H9 (cell line): ENCODE data around the gene KCNMA1. TPM values are rescaled to one million over a fixed set of nuclear protein-coding genes. Genes with fewer than 3 reads are reported as not detected.

ENCODE experiments used
- DNase-seq: peaks from one replicate; pipeline ENCODE4 v3.0.0-alpha.2; 2017
- H2AFZ ChIP-seq: one replicate; pipeline ENCODE4 v1.6.1; 2013; ENCODE audit warnings: mild to moderate bottlenecking, low read length, control low read depth, moderate library complexity
- H2AK5ac ChIP-seq: 2 replicates; pipeline ENCODE4 v1.6.1; 2013; ENCODE audit warnings: low read length, control low read depth, mixed read lengths; ENCODE audit not compliant: insufficient read length
- H2BK120ac ChIP-seq: one replicate; pipeline ENCODE4 v1.6.1; 2013; ENCODE audit warnings: low read depth, mild to moderate bottlenecking, low read length, control low read depth, inconsistent platforms; ENCODE audit not compliant: poor library complexity, severe bottlenecking
- H2BK12ac ChIP-seq: 2 replicates; pipeline ENCODE4 v1.6.1; 2013; ENCODE audit warnings: low read length, control low read depth, mixed read lengths, low read depth; ENCODE audit not compliant: insufficient read length
- H2BK15ac ChIP-seq: 2 replicates; pipeline ENCODE4 v1.6.1; 2013; ENCODE audit warnings: low read depth, low read length, control low read depth
- H2BK20ac ChIP-seq: one replicate; pipeline ENCODE4 v1.6.1; 2013; ENCODE audit warnings: low read depth, mild to moderate bottlenecking, low read length, control low read depth, inconsistent platforms; ENCODE audit not compliant: poor library complexity, severe bottlenecking
- H2BK5ac ChIP-seq: 2 replicates; pipeline ENCODE4 v1.6.1; 2013; ENCODE audit warnings: low read length, control low read depth, mixed read lengths; ENCODE audit not compliant: insufficient read length
- H3K14ac ChIP-seq: 2 replicates; pipeline ENCODE4 v1.6.1; 2013; ENCODE audit warnings: low read length, control low read depth; ENCODE audit not compliant: insufficient read depth
- H3K18ac ChIP-seq: 2 replicates; pipeline ENCODE4 v1.6.1; 2013; ENCODE audit warnings: low read depth, mild to moderate bottlenecking, mixed read lengths, low read length, control low read depth; ENCODE audit not compliant: insufficient read length
- H3K23ac ChIP-seq: 2 replicates; pipeline ENCODE4 v1.6.1; 2013; ENCODE audit warnings: low read length, control low read depth, mixed read lengths, low read depth; ENCODE audit not compliant: insufficient read length
- H3K23me2 ChIP-seq: 2 replicates; pipeline ENCODE4 v1.6.1; 2013; ENCODE audit warnings: low read depth, mild to moderate bottlenecking, mixed read lengths, low read length, control low read depth; ENCODE audit not compliant: insufficient read length, poor library complexity, severe bottlenecking
- H3K27ac ChIP-seq: 2 replicates; pipeline ENCODE4 v1.5.1; 2013; ENCODE audit warnings: low read length, control low read depth, mixed read lengths, low read depth; ENCODE audit not compliant: insufficient read length
- H3K27me3 ChIP-seq: 2 replicates; pipeline ENCODE4 v1.6.1; 2013; ENCODE audit warnings: low read length, control low read depth, inconsistent platforms; ENCODE audit not compliant: insufficient read depth
- H3K4ac ChIP-seq: 2 replicates; pipeline ENCODE4 v1.6.1; 2013; ENCODE audit warnings: low read depth, mild to moderate bottlenecking, control low read depth, inconsistent platforms, low read length, moderate library complexity
- H3K4me1 ChIP-seq: 2 replicates; pipeline ENCODE4 v1.6.1; 2013; ENCODE audit warnings: low read length, control low read depth, inconsistent platforms; ENCODE audit not compliant: insufficient read depth
- H3K4me2 ChIP-seq: 2 replicates; pipeline ENCODE4 v1.6.1; 2013; ENCODE audit warnings: low read length, control low read depth, mixed read lengths; ENCODE audit not compliant: insufficient read length, insufficient read depth
- H3K56ac ChIP-seq: 2 replicates; pipeline ENCODE4 v1.6.1; 2013; ENCODE audit warnings: low read depth, mild to moderate bottlenecking, mixed read lengths, low read length, control low read depth; ENCODE audit not compliant: insufficient read length
- H3K79me1 ChIP-seq: 2 replicates; pipeline ENCODE4 v1.6.1; 2013; ENCODE audit warnings: low read depth, mild to moderate bottlenecking, moderate library complexity, low read length, control low read depth, inconsistent platforms; ENCODE audit not compliant: insufficient read depth, poor library complexity, severe bottlenecking
- H3K79me2 ChIP-seq: 2 replicates; pipeline ENCODE4 v1.6.1; 2013; ENCODE audit warnings: low read length, control low read depth, inconsistent platforms; ENCODE audit not compliant: insufficient read depth
- H3K9ac ChIP-seq: 2 replicates; pipeline ENCODE4 v1.6.1; 2013; ENCODE audit warnings: low read length, control low read depth, mixed read lengths; ENCODE audit not compliant: insufficient read length; ENCODE audit errors: extremely low read depth
- H3K9me3 ChIP-seq: one replicate; pipeline ENCODE4 v1.6.1; 2013; ENCODE audit warnings: low read depth, low read length, inconsistent platforms; ENCODE audit not compliant: control insufficient read depth
- H3T11ph ChIP-seq: one replicate; pipeline ENCODE4 v1.6.1; 2013; ENCODE audit warnings: mild to moderate bottlenecking, low read length, control low read depth, inconsistent platforms
- H4K20me1 ChIP-seq: one replicate; pipeline ENCODE4 v1.6.1; 2013; ENCODE audit not compliant: control insufficient read depth, insufficient read length, insufficient read depth
- H4K5ac ChIP-seq: 2 replicates; pipeline ENCODE4 v1.6.1; 2013; ENCODE audit warnings: low read depth, mild to moderate bottlenecking, mixed read lengths, low read length, control low read depth; ENCODE audit not compliant: insufficient read length
- H4K8ac ChIP-seq: replicated peaks from 2 replicates; pipeline ENCODE4 v1.6.1; 2013; ENCODE audit warnings: low read length, control low read depth, mixed read lengths, low read depth; ENCODE audit not compliant: insufficient read length
- H4K91ac ChIP-seq: 2 replicates; pipeline ENCODE4 v1.6.1; 2013; ENCODE audit warnings: low read depth, mild to moderate bottlenecking, moderate library complexity, mixed read lengths, low read length, control low read depth; ENCODE audit not compliant: insufficient read length
- H3K27ac Mint-ChIP-seq, 3 experiments: 2 replicates in 2 of 3; 3 replicates in 1 of 3; pipeline ENCODE4 v1.8.0; 2020 to 2021; ENCODE audit warnings: mixed read lengths in 3 of 3, mild to moderate bottlenecking in 1 of 3, moderate library complexity in 1 of 3
- H3K27me3 Mint-ChIP-seq: 2 replicates; pipeline ENCODE4 v1.8.0; 2021; ENCODE audit warnings: low read depth, mild to moderate bottlenecking, moderate library complexity, mixed read lengths
- H3K36me3 Mint-ChIP-seq, 3 experiments: 2 replicates in 2 of 3; 3 replicates in 1 of 3; pipeline ENCODE4 v1.8.0; 2020 to 2021; ENCODE audit warnings: low read depth in 3 of 3, mixed read lengths in 3 of 3; ENCODE audit not compliant: insufficient read depth in 1 of 3
- H3K4me1 Mint-ChIP-seq, 2 experiments: 2 replicates each; pipeline ENCODE4 v1.8.0; 2020; ENCODE audit warnings: mixed read lengths in 2 of 2
- H3K4me3 Mint-ChIP-seq, 2 experiments: 2 replicates in 1 of 2; 3 replicates in 1 of 2; pipeline ENCODE4 v1.8.0; 2020 to 2021; ENCODE audit warnings: mild to moderate bottlenecking in 2 of 2, mixed read lengths in 2 of 2, moderate library complexity in 1 of 2
- H3K9me3 Mint-ChIP-seq, 2 experiments: 2 replicates in 1 of 2; 3 replicates in 1 of 2; pipeline ENCODE4 v1.8.0; 2020; ENCODE audit warnings: mild to moderate bottlenecking in 2 of 2, mixed read lengths in 2 of 2, moderate library complexity in 1 of 2
- WGBS: extraction: QIAGEN DNeasy Blood & Tissue Kit; methylation state at CpG from one replicate; pipeline ENCODE4 v1.1.7; 2013; ENCODE audit warnings: missing lambda C conversion rate, low lambda C conversion rate, mixed read lengths; ENCODE audit not compliant: insufficient read length; ENCODE audit errors: extremely low coverage; 5-methylcytosine and 5-hydroxymethylcytosine counted together
- total RNA-seq: library from RNA; stranded (reverse); gene quantifications from 2 replicates; pipeline ENCODE4 v1.2.1, GENCODE V29; 2021
- TF ChIP-seq, protein P1 (sequence below): fragments of 200-600 bp; sonication (generic); conservative IDR thresholded peaks from 3 replicates; pipeline ENCODE4 v1.8.0; 2021; ENCODE audit warnings: antibody characterized with exemption, mild to moderate bottlenecking

Gene KCNMA1
- total RNA-seq, 1 experiment from 2014 or later: 2.0 TPM

GRCh38 chr10:77537071-77537470 is 100.5 kb downstream of the KCNMA1 start:
- H2BK20ac ChIP-seq: no peak overlapping the region
- H4K91ac ChIP-seq: no peak overlapping the region
- no peaks in the 10 kb centered on the region for H3K9me3 ChIP-seq
- no peaks in the 10 kb centered on the region for H3K36me3 Mint-ChIP-seq
- H4K5ac ChIP-seq: no peak overlapping the region
- H3K4me3 Mint-ChIP-seq: no peak overlapping the region
- no peaks in the 10 kb centered on the region for H3K79me1 ChIP-seq
- H3K27ac ChIP-seq: no peak overlapping the region
- peaks cover 0 to 3% of the 10 kb centered on the region in 2 experiments; a peak in 2 of 5 replicates for H3K9me3 Mint-ChIP-seq
- no peak overlapping the region for H3T11ph ChIP-seq
- H3K18ac ChIP-seq: no peak overlapping the region
- no peak overlapping the region for H3K4ac ChIP-seq
- H3K4me1 Mint-ChIP-seq: peaks cover 6 to 14% of the 10 kb centered on the region in 2 experiments
- no peaks in the 10 kb centered on the region; the same call in 1 of the 2 replicates for H3K27me3 Mint-ChIP-seq
- no peak overlapping the region for H3K14ac ChIP-seq
- H4K20me1 ChIP-seq: no peaks in the 10 kb centered on the region
- H3K27ac Mint-ChIP-seq: no peak overlapping the region
- H3K56ac ChIP-seq: no peak overlapping the region
- H3K4me1 ChIP-seq: no peaks in the 10 kb centered on the region
- TF ChIP-seq, protein P1, sequence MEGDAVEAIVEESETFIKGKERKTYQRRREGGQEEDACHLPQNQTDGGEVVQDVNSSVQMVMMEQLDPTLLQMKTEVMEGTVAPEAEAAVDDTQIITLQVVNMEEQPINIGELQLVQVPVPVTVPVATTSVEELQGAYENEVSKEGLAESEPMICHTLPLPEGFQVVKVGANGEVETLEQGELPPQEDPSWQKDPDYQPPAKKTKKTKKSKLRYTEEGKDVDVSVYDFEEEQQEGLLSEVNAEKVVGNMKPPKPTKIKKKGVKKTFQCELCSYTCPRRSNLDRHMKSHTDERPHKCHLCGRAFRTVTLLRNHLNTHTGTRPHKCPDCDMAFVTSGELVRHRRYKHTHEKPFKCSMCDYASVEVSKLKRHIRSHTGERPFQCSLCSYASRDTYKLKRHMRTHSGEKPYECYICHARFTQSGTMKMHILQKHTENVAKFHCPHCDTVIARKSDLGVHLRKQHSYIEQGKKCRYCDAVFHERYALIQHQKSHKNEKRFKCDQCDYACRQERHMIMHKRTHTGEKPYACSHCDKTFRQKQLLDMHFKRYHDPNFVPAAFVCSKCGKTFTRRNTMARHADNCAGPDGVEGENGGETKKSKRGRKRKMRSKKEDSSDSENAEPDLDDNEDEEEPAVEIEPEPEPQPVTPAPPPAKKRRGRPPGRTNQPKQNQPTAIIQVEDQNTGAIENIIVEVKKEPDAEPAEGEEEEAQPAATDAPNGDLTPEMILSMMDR: no peak
- no CpG with 5 or more reads among the region's 2 CpGs for WGBS
- H2BK120ac ChIP-seq: no peak overlapping the region
- no peak for DNase-seq
- H2BK15ac ChIP-seq: no peak overlapping the region
- H3K4me2 ChIP-seq: no peak overlapping the region
- no peak overlapping the region for H2AK5ac ChIP-seq
- no peak overlapping the region for H4K8ac ChIP-seq
- no peak overlapping the region for H3K23ac ChIP-seq
- H3K79me2 ChIP-seq: no peaks in the 10 kb centered on the region
- no peak overlapping the region for H2BK5ac ChIP-seq
- H3K27me3 ChIP-seq: no peaks in the 10 kb centered on the region
- no peak overlapping the region for H2BK12ac ChIP-seq
- no peaks in the 10 kb centered on the region for H3K23me2 ChIP-seq
- no peak overlapping the region for H3K9ac ChIP-seq
- no peak overlapping the region for H2AFZ ChIP-seq
